Endodermal cell (in vitro differentiated cells): ENCODE data around the gene ANKMY1. TPM values are rescaled to one million over a fixed set of nuclear protein-coding genes. Genes with fewer than 3 reads are reported as not detected.

ENCODE experiments used
- DNase-seq: peaks from one replicate; pipeline ENCODE4 v3.0.0-alpha.2; 2017
- H3K27ac ChIP-seq: 2 replicates; pipeline ENCODE4 v1.5.1; 2013; ENCODE audit warnings: mild to moderate bottlenecking, low read depth, low read length, moderate library complexity
- H3K27me3 ChIP-seq: 2 replicates; pipeline ENCODE4 v1.6.1; 2013; ENCODE audit warnings: mild to moderate bottlenecking, low read length, moderate library complexity; ENCODE audit not compliant: insufficient read depth, control insufficient read depth, poor library complexity, severe bottlenecking
- H3K36me3 ChIP-seq: 2 replicates; pipeline ENCODE4 v1.7.0; 2013; ENCODE audit warnings: mild to moderate bottlenecking, low read length, moderate library complexity; ENCODE audit not compliant: control insufficient read depth, insufficient read depth
- H3K4me1 ChIP-seq: one replicate; pipeline ENCODE4 v1.7.0; 2013; ENCODE audit warnings: low read length; ENCODE audit not compliant: control insufficient read depth, insufficient read depth
- H3K4me3 ChIP-seq: 2 replicates; pipeline ENCODE4 v1.5.1; 2013; ENCODE audit warnings: mild to moderate bottlenecking, low read length, moderate library complexity
- H3K9ac ChIP-seq: 2 replicates; pipeline ENCODE4 v1.6.1; 2013; ENCODE audit warnings: mild to moderate bottlenecking, low read length, moderate library complexity; ENCODE audit not compliant: poor library complexity, severe bottlenecking; ENCODE audit errors: extremely low read depth
- H3K9me3 ChIP-seq: 2 replicates; pipeline ENCODE4 v1.6.1; 2013; ENCODE audit warnings: mild to moderate bottlenecking, low read length, moderate library complexity; ENCODE audit not compliant: control insufficient read depth
- H3K27ac Mint-ChIP-seq: 2 replicates; pipeline ENCODE4 v1.8.0; 2020; ENCODE audit warnings: mixed read lengths
- H3K27me3 Mint-ChIP-seq: 2 replicates; pipeline ENCODE4 v1.8.0; 2021; ENCODE audit warnings: mild to moderate bottlenecking, mixed read lengths; ENCODE audit not compliant: insufficient read depth
- H3K36me3 Mint-ChIP-seq: 2 replicates; pipeline ENCODE4 v1.8.0; 2020; ENCODE audit warnings: low read depth, mixed read lengths
- H3K4me1 Mint-ChIP-seq: 2 replicates; pipeline ENCODE4 v1.8.0; 2020; ENCODE audit warnings: mixed read lengths
- H3K4me3 Mint-ChIP-seq: 2 replicates; pipeline ENCODE4 v1.8.0; 2020; ENCODE audit warnings: mild to moderate bottlenecking, moderate library complexity, mixed read lengths
- H3K9me3 Mint-ChIP-seq: 2 replicates; pipeline ENCODE4 v1.8.0; 2020; ENCODE audit warnings: mild to moderate bottlenecking, mixed read lengths
- WGBS, 2 experiments: methylation state at CpG; one replicate each; pipeline versions ENCODE4 v1.1.5 to v1.1.7; 2013; ENCODE audit warnings: missing lambda C conversion rate in 2 of 2, mixed read lengths in 1 of 2; ENCODE audit not compliant: insufficient coverage in 1 of 2, insufficient read length in 1 of 2; 5-methylcytosine and 5-hydroxymethylcytosine counted together
- total RNA-seq, 2 donors: library from RNA; stranded (reverse); fragmentation: NEBNext Ultra II Directional in 1 of 2; extraction: Animal tissue kit (Norgen Biotek cat#: 25700) in 1 of 2; gene quantifications; 2 replicates in 1 of 2; 3 replicates in 1 of 2; pipeline ENCODE4 v1.2.1, GENCODE V29; 2021
- TF ChIP-seq, protein P1 (sequence below): fragments of 200-600 bp; sonication (generic); conservative IDR thresholded peaks from 2 replicates; pipeline ENCODE4 v1.5.0; 2021; ENCODE audit warnings: antibody characterized with exemption, mild to moderate bottlenecking

ANKMY1 gene
- total RNA-seq, 2 donors from 2014 or later: 7.4 to 13.3 TPM

DNA sequence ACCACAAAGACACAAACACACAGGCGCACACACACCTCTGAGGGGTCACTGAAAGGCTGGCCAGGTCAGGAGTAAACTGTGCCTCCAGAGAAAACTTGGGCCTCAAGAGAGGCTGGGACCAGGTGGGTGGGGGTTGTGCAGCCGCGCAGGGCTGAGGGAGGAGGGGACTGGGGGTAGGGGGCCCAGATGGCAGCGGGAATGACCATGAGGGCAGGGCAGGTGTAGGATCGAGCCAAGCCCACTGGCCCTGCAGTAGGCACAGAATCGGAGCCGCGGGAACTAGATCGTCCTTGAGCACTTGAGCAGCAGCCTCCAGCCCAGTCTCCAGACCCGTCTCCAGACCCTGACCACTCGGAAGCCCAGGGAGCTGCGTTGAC lies 36.8 kb downstream of the ANKMY1 start:
- Histone ChIP-seq H3K4me1 (no peaks in the 10 kb centered on the region), H3K27ac (no peak overlapping the region), H3K9me3 (peaks cover 26% of the 10 kb centered on the region), H3K27me3 (peaks cover 23% of the 10 kb centered on the region), H3K36me3 (peaks cover 9% of the 10 kb centered on the region), H3K9ac (no peak overlapping the region), H3K4me3 (no peak overlapping the region)
- DNase-seq: peak; percentile 39
- Mint-ChIP-seq H3K36me3 (peaks cover 53% of the 10 kb centered on the region), H3K27me3 (peaks cover 42% of the 10 kb centered on the region), H3K27ac (no peak overlapping the region), H3K9me3 (peaks cover 57% of the 10 kb centered on the region), H3K4me1 (peaks cover 2% of the 10 kb centered on the region), H3K4me3 (no peak overlapping the region)
- WGBS, 2 experiments: 94% methylated on average over 6 to 12 of the region's 12 CpGs
- TF ChIP-seq, protein P1, sequence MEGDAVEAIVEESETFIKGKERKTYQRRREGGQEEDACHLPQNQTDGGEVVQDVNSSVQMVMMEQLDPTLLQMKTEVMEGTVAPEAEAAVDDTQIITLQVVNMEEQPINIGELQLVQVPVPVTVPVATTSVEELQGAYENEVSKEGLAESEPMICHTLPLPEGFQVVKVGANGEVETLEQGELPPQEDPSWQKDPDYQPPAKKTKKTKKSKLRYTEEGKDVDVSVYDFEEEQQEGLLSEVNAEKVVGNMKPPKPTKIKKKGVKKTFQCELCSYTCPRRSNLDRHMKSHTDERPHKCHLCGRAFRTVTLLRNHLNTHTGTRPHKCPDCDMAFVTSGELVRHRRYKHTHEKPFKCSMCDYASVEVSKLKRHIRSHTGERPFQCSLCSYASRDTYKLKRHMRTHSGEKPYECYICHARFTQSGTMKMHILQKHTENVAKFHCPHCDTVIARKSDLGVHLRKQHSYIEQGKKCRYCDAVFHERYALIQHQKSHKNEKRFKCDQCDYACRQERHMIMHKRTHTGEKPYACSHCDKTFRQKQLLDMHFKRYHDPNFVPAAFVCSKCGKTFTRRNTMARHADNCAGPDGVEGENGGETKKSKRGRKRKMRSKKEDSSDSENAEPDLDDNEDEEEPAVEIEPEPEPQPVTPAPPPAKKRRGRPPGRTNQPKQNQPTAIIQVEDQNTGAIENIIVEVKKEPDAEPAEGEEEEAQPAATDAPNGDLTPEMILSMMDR: no peak

DNA sequence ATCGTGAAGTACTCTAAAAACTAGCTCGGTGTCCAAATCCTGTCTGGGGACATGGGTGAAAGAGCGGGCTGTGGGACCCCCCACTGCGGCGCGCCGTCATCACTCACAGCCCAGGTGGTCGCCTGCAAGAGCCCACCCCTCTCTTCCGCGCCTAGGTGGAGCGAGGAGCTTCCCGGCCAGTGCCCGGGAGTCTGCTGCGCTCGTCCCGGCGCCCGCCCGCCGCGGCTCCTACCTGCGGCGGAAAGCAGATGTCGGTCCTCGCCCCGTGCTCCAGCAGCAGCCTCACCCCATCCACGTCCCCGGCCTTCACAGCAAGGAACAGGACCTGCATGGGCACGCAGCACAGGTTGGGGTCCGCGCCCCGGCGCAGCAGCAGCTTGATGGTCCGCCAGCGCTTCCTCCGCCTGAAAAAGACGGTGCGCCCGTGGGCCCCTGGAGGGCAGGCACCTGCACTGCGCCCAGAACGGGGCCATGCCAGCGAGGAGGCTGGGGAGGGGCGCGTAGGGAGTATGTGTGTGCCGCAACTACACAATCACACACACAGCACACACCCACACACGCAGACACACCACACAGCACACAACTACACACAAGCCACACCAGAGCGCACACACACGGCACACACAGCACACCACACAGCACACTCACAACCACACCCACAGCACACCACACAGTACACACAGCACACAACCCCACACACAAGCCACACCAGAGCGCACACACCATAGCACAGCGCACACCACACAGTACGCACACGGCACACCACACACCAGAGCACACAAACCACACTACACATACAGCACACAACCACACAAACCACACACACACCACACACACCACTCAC lies 37.4 kb downstream of the ANKMY1 start:
- no peak overlapping the region for H3K9ac ChIP-seq
- DNase-seq: peak; percentile 63
- peak overlapping the region; percentile 35 for H3K4me3 ChIP-seq

DNA sequence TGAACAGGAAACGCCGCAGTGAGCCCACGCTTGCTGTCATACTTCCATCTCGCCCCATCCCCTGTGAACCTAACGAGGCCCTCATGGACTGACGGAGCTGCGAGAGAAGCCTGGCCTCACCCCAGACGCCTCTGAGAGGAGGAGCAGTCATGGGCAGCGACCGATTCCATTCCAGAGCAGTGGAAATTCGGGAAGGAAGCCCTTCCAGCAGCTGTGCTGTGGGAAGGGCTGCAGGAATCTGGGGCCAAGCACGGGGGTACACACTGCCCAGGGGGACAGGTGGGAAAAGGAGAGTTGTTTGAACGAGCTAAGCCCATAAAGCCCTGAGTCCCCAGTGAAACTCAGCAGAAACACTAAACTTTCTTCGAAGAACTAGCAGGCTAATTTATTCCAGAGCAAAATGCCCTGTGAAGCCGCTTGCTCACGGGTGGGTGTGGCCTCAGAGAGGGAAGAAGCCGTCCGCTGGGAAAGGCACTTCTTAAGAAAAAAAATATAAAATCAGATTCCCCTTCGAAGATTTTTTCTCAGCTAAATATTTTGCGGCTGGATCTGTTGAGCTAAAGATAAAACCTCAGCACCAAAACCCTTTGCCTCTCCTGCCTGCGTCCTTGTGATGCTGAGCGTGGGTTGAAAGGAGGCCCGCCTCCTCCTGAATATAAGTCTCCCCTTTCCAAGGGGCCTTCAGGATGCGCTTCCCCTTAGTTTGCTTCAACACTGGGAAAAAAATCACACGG lies 38.2 kb downstream of the ANKMY1 start:
- Histone ChIP-seq H3K9me3 (peaks cover 12% of the 10 kb centered on the region), H3K4me1 (no peaks in the 10 kb centered on the region), H3K9ac (no peak overlapping the region), H3K4me3 (peak overlapping the region; percentile 35), H3K36me3 (peaks cover 9% of the 10 kb centered on the region), H3K27me3 (peaks cover 23% of the 10 kb centered on the region), H3K27ac (no peak overlapping the region)
- H3K9me3 Mint-ChIP-seq: peaks cover 43% of the 10 kb centered on the region
- peak; percentile 31 for DNase-seq
- 68 to 73% methylated on average over 23 to 25 of the region's 25 CpGs for WGBS, 2 experiments
- H3K27ac Mint-ChIP-seq: no peak overlapping the region
- peaks cover 42% of the 10 kb centered on the region for H3K27me3 Mint-ChIP-seq
- peaks cover 2% of the 10 kb centered on the region for H3K4me1 Mint-ChIP-seq
- TF ChIP-seq, protein P1: no peak
- H3K4me3 Mint-ChIP-seq: peak overlapping the region; percentile 33
- peaks cover 41% of the 10 kb centered on the region for H3K36me3 Mint-ChIP-seq

More for the DNA sequence above, 37.4 kb downstream of the ANKMY1 start:
- Mint-ChIP-seq H3K4me1 (peaks cover 2% of the 10 kb centered on the region), H3K27ac (no peak overlapping the region), H3K36me3 (peaks cover 49% of the 10 kb centered on the region), H3K27me3 (peaks cover 42% of the 10 kb centered on the region), H3K4me3 (peak overlapping the region; percentile 33), H3K9me3 (peaks cover 51% of the 10 kb centered on the region)
- H3K4me1 ChIP-seq: no peaks in the 10 kb centered on the region
- TF ChIP-seq, protein P1: peak; percentile 53
- H3K27me3 ChIP-seq: peaks cover 23% of the 10 kb centered on the region
- peaks cover 20% of the 10 kb centered on the region for H3K9me3 ChIP-seq
- no peak overlapping the region for H3K27ac ChIP-seq
- 31 to 60% methylated on average over 12 to 52 of the region's 52 CpGs for WGBS, 2 experiments
- peaks cover 9% of the 10 kb centered on the region for H3K36me3 ChIP-seq
